ENCODE measurements around the gene GRM8.

DNA sequence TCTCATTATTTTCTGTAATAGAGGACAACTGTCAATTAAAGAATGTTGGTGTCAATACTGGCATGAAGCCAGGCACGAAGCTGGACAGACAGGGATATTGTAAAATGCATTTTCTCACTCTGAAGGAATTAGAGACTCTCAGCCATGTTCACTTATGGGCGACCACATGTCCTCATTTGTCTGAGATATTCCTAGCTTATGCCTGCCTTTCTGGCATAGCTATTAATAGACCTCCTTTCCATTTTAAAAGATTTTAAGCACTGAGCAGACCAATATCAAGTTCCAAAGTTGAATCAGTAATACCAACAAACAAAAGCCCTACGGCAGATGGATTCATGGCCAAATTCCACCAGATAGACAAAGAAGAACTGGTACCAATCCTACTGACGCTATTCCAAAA is 589.9 kb downstream of the GRM8 start:
- no peak for TF ChIP-seq POLR2A (IDR thresholded peaks at IDR 0.05)
- TF ChIP-seq, protein P1, sequence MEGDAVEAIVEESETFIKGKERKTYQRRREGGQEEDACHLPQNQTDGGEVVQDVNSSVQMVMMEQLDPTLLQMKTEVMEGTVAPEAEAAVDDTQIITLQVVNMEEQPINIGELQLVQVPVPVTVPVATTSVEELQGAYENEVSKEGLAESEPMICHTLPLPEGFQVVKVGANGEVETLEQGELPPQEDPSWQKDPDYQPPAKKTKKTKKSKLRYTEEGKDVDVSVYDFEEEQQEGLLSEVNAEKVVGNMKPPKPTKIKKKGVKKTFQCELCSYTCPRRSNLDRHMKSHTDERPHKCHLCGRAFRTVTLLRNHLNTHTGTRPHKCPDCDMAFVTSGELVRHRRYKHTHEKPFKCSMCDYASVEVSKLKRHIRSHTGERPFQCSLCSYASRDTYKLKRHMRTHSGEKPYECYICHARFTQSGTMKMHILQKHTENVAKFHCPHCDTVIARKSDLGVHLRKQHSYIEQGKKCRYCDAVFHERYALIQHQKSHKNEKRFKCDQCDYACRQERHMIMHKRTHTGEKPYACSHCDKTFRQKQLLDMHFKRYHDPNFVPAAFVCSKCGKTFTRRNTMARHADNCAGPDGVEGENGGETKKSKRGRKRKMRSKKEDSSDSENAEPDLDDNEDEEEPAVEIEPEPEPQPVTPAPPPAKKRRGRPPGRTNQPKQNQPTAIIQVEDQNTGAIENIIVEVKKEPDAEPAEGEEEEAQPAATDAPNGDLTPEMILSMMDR (IDR thresholded peaks at IDR 0.05) = no peak

All from breast epithelium (tissue), 3 donors.